IMR-90 (cell line): Measurements from ENCODE around the gene RXFP4. TPM values are rescaled to one million over a fixed set of nuclear protein-coding genes. Genes with fewer than 3 reads are reported as not detected.

Source experiments
- ATAC-seq: fragments of 200-7000 bp; cut with Tn5 transposase; 2 replicates; pipeline ENCODE4 v1.9.1; 2020; ENCODE audit warnings: low read depth, mild to moderate bottlenecking, moderate library complexity
- BruUV-seq: library from RNA; stranded (reverse); fragments of 400-500 nt; replicated peaks from 2 replicates; lab custom pipeline; 2021; lab: Mats Ljungman, UMichigan
- CTCF ChIA-PET: fragments of 300-600 bp; formaldehyde crosslinking; extraction: SDS; loops from one replicate; lab custom pipeline; 2021; ENCODE audit warnings: antibody characterized with exemption; lab: Yijun Ruan, JAX
- POLR2A ChIA-PET: fragments of 300-600 bp; sonication (Branson Sonifier 250); formaldehyde crosslinking; loops from one replicate; lab custom pipeline; 2022; ENCODE audit warnings: antibody characterized with exemption; ENCODE audit not compliant: unreplicated experiment; lab: Charles Lee
- DNase-seq: peaks from one replicate; pipeline ENCODE4 v3.0.0; 2013
- H2AFZ ChIP-seq: replicated peaks from 2 replicates; pipeline ENCODE3; 2013; ENCODE audit warnings: low read length, mild to moderate bottlenecking; ENCODE audit not compliant: poor library complexity
- H2AK5ac ChIP-seq: 2 replicates; pipeline ENCODE4 v1.6.1; 2013; ENCODE audit warnings: low read depth, low read length, inconsistent platforms
- H2AK9ac ChIP-seq: replicated peaks from 2 replicates; pipeline ENCODE3; 2013; ENCODE audit warnings: mild to moderate bottlenecking, low read depth, low read length, moderate library complexity; ENCODE audit not compliant: poor library complexity
- H2BK120ac ChIP-seq: 2 replicates; pipeline ENCODE4 v1.6.1; 2013; ENCODE audit warnings: low read depth, low read length, inconsistent platforms
- H2BK15ac ChIP-seq: 3 replicates; pipeline ENCODE4 v1.6.1; 2013; ENCODE audit warnings: low read depth, low read length, inconsistent platforms
- H2BK20ac ChIP-seq: 2 replicates; pipeline ENCODE4 v1.6.1; 2013; ENCODE audit warnings: low read depth, mild to moderate bottlenecking, inconsistent platforms, low read length, moderate library complexity
- H2BK5ac ChIP-seq: 2 replicates; pipeline ENCODE4 v1.6.1; 2013; ENCODE audit warnings: mild to moderate bottlenecking, low read depth, low read length, inconsistent platforms; ENCODE audit not compliant: poor library complexity, severe bottlenecking
- H3K14ac ChIP-seq: replicated peaks from 2 replicates; pipeline ENCODE4 v1.6.1; 2013; ENCODE audit warnings: low read depth, low read length, inconsistent platforms
- H3K18ac ChIP-seq: 2 replicates; pipeline ENCODE4 v1.6.1; 2013; ENCODE audit warnings: low read depth, low read length, control low read depth
- H3K23ac ChIP-seq: 2 replicates; pipeline ENCODE4 v1.6.1; 2013; ENCODE audit warnings: low read depth, low read length, inconsistent platforms
- H3K27ac ChIP-seq: 2 replicates; pipeline ENCODE4 v1.5.1; 2013; ENCODE audit warnings: mild to moderate bottlenecking, control low read depth, low read length; ENCODE audit not compliant: insufficient read depth
- H3K27me3 ChIP-seq: 2 replicates; pipeline ENCODE4 v1.6.1; 2013; ENCODE audit warnings: low read length; ENCODE audit not compliant: control insufficient read depth, insufficient read depth
- H3K36me3 ChIP-seq: 2 replicates; pipeline ENCODE4 v1.6.1; 2013; ENCODE audit warnings: low read length, mixed read lengths; ENCODE audit not compliant: control insufficient read depth, insufficient read depth
- H3K4ac ChIP-seq: 2 replicates; pipeline ENCODE4 v1.6.1; 2013; ENCODE audit warnings: low read depth, low read length, inconsistent platforms
- H3K4me1 ChIP-seq: 2 replicates; pipeline ENCODE4 v1.6.1; 2013; ENCODE audit warnings: low read length, mixed read lengths; ENCODE audit not compliant: control insufficient read depth, insufficient read depth
- H3K4me2 ChIP-seq: 2 replicates; pipeline ENCODE4 v1.6.1; 2013; ENCODE audit warnings: low read depth, mild to moderate bottlenecking, control low read depth, low read length, moderate library complexity
- H3K4me3 ChIP-seq: 2 replicates; pipeline ENCODE4 v1.5.1; 2013; ENCODE audit warnings: low read depth, mild to moderate bottlenecking, control low read depth, low read length, moderate library complexity; ENCODE audit not compliant: insufficient read depth
- H3K56ac ChIP-seq: 2 replicates; pipeline ENCODE4 v1.6.1; 2013; ENCODE audit warnings: low read length, inconsistent platforms; ENCODE audit not compliant: insufficient read depth; ENCODE audit errors: extremely low read depth
- H3K79me1 ChIP-seq, 2 experiments: 2 replicates each; pipeline ENCODE4 v1.6.1; 2013; ENCODE audit warnings: low read length in 2 of 2, inconsistent platforms in 1 of 2, low read depth in 1 of 2
- H3K9ac ChIP-seq: 2 replicates; pipeline ENCODE4 v1.6.1; 2013; ENCODE audit warnings: low read depth, low read length, control low read depth
- H3K9me1 ChIP-seq: 2 replicates; pipeline ENCODE4 v1.6.1; 2013; ENCODE audit warnings: low read length, inconsistent platforms; ENCODE audit not compliant: insufficient read depth
- H3K9me3 ChIP-seq: 2 replicates; pipeline ENCODE4 v1.6.1; 2013; ENCODE audit warnings: low read length; ENCODE audit not compliant: control insufficient read depth, insufficient read depth
- H4K20me1 ChIP-seq: 2 replicates; pipeline ENCODE4 v1.6.1; 2013; ENCODE audit warnings: low read length, inconsistent platforms; ENCODE audit not compliant: insufficient read depth
- H4K5ac ChIP-seq: 2 replicates; pipeline ENCODE4 v1.6.1; 2013; ENCODE audit warnings: mild to moderate bottlenecking, low read depth, low read length, control low read depth
- H4K8ac ChIP-seq, 2 experiments: 2 replicates each; pipeline ENCODE4 v1.6.1; 2013; ENCODE audit warnings: low read depth in 2 of 2, low read length in 2 of 2, control low read depth in 1 of 2, inconsistent platforms in 1 of 2
- H4K91ac ChIP-seq: 2 replicates; pipeline ENCODE4 v1.6.1; 2013; ENCODE audit warnings: low read depth, low read length, inconsistent platforms; ENCODE audit not compliant: insufficient read depth
- CEBPB ChIP-seq: IDR thresholded peaks from 2 replicates; pipeline ENCODE4 v1.6.1; 2012; ENCODE audit warnings: low read depth, low read length, improper control_type of control experiment
- MAFK ChIP-seq: IDR thresholded peaks from 2 replicates; pipeline ENCODE4 v1.6.1; 2012; ENCODE audit warnings: low read depth, low read length, improper control_type of control experiment
- MAZ ChIP-seq: IDR thresholded peaks from 2 replicates; pipeline ENCODE4 v1.6.1; 2012; ENCODE audit warnings: low read depth, mild to moderate bottlenecking, low read length, improper control_type of control experiment, moderate library complexity, borderline replicate concordance
- MXI1 ChIP-seq: IDR thresholded peaks from 2 replicates; pipeline ENCODE4 v1.6.1; 2012; ENCODE audit warnings: low read depth, mild to moderate bottlenecking, low read length, moderate library complexity, borderline replicate concordance
- NFE2L2 ChIP-seq: fragments of 150-350 bp; IDR thresholded peaks from 2 replicates; pipeline ENCODE4 v1.6.1; 2016; ENCODE audit warnings: low read depth, mild to moderate bottlenecking, low read length
- RCOR1 ChIP-seq: IDR thresholded peaks from 2 replicates; pipeline ENCODE4 v1.6.1; 2012; ENCODE audit warnings: mild to moderate bottlenecking, low read length, improper control_type of control experiment; ENCODE audit not compliant: insufficient replicate concordance
- SMC3 ChIP-seq: fragments of 150-350 bp; IDR thresholded peaks from 2 replicates; pipeline ENCODE4 v1.6.1; 2016; ENCODE audit warnings: low read depth, mild to moderate bottlenecking, antibody characterized with exemption, low read length, moderate library complexity
- WGBS, 2 experiments: methylation state at CpG; one replicate each; pipeline versions ENCODE4 v1.1.5 to v1.1.7; 2013; ENCODE audit warnings: missing lambda C conversion rate in 2 of 2; ENCODE audit not compliant: insufficient read length in 1 of 2; ENCODE audit errors: extremely low coverage in 2 of 2; 5-methylcytosine and 5-hydroxymethylcytosine counted together
- dilution Hi-C: fragments of 300-500 bp; cut with HindIII; formaldehyde crosslinking; loops from one replicate; pipeline ENCODE4 v1.14.3; 2018; ENCODE audit warnings: low sequenced_read_pairs; ENCODE audit not compliant: unreplicated experiment
- in situ Hi-C: fragments of 300-500 bp; cut with MboI; formaldehyde crosslinking; loops from 3 replicates; pipeline ENCODE4 v1.14.3; 2019; ENCODE audit warnings: low sequenced_read_pairs, inconsistent platforms, mixed read lengths
- intact Hi-C: fragments of 100-400 bp; cut with micrococcal nuclease; formaldehyde crosslinking; loops from 2 replicates; pipeline ENCODE4 v1.10.0; 2022
- polyA plus RNA-seq, 3 experiments: library from polyadenylated mRNA; depleted of rRNA; stranded (reverse); fragments of >200 nt; gene quantifications; 2 replicates each; pipeline ENCODE4 v1.2.3, GENCODE V29; 2012; ENCODE audit warnings: low replicate concordance in 1 of 3
- total RNA-seq: library from RNA; depleted of rRNA; stranded (reverse); fragments of >200 nt; gene quantifications from 2 replicates; pipeline ENCODE4 v1.2.3, GENCODE V29; 2012
- TF ChIP-seq, protein P1 (sequence below): fragments of 150-350 bp; IDR thresholded peaks from 2 replicates; pipeline ENCODE4 v1.6.1; 2016; ENCODE audit warnings: low read depth, mild to moderate bottlenecking, low read length, moderate library complexity, borderline replicate concordance
- TF ChIP-seq, protein P2 (sequence below): fragments of 150-350 bp; IDR thresholded peaks from 2 replicates; pipeline ENCODE4 v1.6.1; 2017; ENCODE audit warnings: mild to moderate bottlenecking, antibody characterized with exemption, low read length, low read depth

RXFP4 gene
- total and polyA plus RNA-seq, 2 of the 4 experiments (the other 2 are of a cell fraction), result not detected

DNA sequence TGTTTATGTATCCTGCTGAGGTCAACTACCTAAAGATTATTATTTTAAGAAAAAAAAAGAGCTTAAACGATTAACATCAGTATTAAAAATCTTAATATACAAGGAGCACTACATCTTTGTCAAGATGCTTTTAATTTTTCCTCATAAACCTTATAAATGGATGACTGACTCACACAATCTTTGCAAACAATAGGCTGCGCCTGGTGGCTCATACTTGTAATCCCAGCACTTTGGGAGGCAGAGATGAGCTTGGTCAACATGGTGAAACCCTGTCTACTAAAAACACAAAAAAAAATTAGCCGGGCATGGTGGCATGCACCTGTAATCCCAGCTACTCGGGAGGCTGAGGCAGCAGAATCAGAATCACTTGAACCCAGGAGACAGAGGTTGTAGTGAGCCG, 9.0 kb upstream of the RXFP4 start:
- Histone ChIP-seq H3K9ac (no peak overlapping the region), H2BK15ac (no peak overlapping the region), H3K18ac (no peak overlapping the region), H2AK5ac (no peak overlapping the region), H4K91ac (no peak overlapping the region), H3K23ac (no peak overlapping the region), H3K9me1 (0 out of 2 replicates have a peak, but pooled peaks cover 2% of the 10 kb centered on the region), H4K5ac (no peak overlapping the region), H2AK9ac (no peak overlapping the region), H2AFZ (no peak overlapping the region), H3K14ac (no peak overlapping the region), H3K4me3 (no peak overlapping the region), H3K9me3 (no peaks in the 10 kb centered on the region), H3K27me3 (no peaks in the 10 kb centered on the region), H3K4me1 (peaks cover 7% of the 10 kb centered on the region; the same call in 1 of the 2 replicates), H2BK120ac (no peak overlapping the region), H3K4ac (no peak overlapping the region), H2BK20ac (no peak overlapping the region), H2BK5ac (no peak overlapping the region), H3K4me2 (peak overlapping the region; percentile 46; the same call in 1 of the 2 replicates), H3K79me1 (peaks cover 3 to 44% of the 10 kb centered on the region in 2 experiments; a peak in 3 of 4 replicates), H4K20me1 (peaks cover 38% of the 10 kb centered on the region), H4K8ac (no peak overlapping the region), H3K56ac (no peak overlapping the region), H3K36me3 (peaks cover 40% of the 10 kb centered on the region), H3K27ac (no peak overlapping the region)
- dilution Hi-C loops (no loop called here), in situ Hi-C loops (no loop called here), intact Hi-C loops (no loop called here)
- DNase-seq (no peak), ATAC-seq (no peak)
- no CpG with 5 or more reads among the region's 5 CpGs for WGBS, 2 experiments
- TF ChIP-seq CEBPB (no peak), MXI1 (no peak), RCOR1 (no peak), NFE2L2 (no peak), MAZ (no peak), MAFK (no peak), SMC3 (no peak)
- TF ChIP-seq, protein P1, sequence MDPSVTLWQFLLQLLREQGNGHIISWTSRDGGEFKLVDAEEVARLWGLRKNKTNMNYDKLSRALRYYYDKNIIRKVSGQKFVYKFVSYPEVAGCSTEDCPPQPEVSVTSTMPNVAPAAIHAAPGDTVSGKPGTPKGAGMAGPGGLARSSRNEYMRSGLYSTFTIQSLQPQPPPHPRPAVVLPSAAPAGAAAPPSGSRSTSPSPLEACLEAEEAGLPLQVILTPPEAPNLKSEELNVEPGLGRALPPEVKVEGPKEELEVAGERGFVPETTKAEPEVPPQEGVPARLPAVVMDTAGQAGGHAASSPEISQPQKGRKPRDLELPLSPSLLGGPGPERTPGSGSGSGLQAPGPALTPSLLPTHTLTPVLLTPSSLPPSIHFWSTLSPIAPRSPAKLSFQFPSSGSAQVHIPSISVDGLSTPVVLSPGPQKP, result no peak
- TF ChIP-seq, protein P2, sequence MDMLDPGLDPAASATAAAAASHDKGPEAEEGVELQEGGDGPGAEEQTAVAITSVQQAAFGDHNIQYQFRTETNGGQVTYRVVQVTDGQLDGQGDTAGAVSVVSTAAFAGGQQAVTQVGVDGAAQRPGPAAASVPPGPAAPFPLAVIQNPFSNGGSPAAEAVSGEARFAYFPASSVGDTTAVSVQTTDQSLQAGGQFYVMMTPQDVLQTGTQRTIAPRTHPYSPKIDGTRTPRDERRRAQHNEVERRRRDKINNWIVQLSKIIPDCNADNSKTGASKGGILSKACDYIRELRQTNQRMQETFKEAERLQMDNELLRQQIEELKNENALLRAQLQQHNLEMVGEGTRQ, result no peak
- POLR2A ChIA-PET, result interaction anchor here (0.7 kb wide), 1 partner anchor 9 kb away, joined by 3 read pairs; no protein-coding TSS in a partner anchor
- BruUV-seq, result no TSS peak
- CTCF ChIA-PET, result interaction anchor here (1.4 kb wide), 1 partner anchor 15 kb away, joined by 4 read pairs; no protein-coding TSS in a partner anchor
